Measurements from ENCODE around the gene ADCY1.

- TF ChIP-seq YY1 (IDR thresholded peaks at IDR 0.05; ENCODE audit: insufficient read depth, insufficient read length), result no peak
- no peak for TF ChIP-seq ZNF274 (IDR thresholded peaks at IDR 0.05; ENCODE audit: low read depth, low read length)
- TF ChIP-seq SUZ12 (IDR thresholded peaks at IDR 0.05; ENCODE audit: extremely low read depth, insufficient read depth, insufficient read length), result no peak
Measured at GRCh38 chr7:45691155-45691656, 117.0 kb downstream of the ADCY1 start.

All from NT2/D1 (cell line).